GM21723 (cell line): Measurements from ENCODE around the gene OR4D9.
"Not testable (repeated sequence)": the region's sequence is repeated elsewhere in the genome, so short reads cannot be mapped to it uniquely, and the experiment has no call there.

Experiments
- ATAC-seq: cut with Tn5 transposase; IDR thresholded peaks from one replicate; pipeline ENCODE4 v1.9.1; 2021; ENCODE audit warnings: mild to moderate bottlenecking, moderate library complexity; ENCODE audit not compliant: unreplicated experiment

The OR4D9 gene

GRCh38 chr11:59510941-59511589 lies at the start of gene OR4D9:
TSS of gene OR4D9 (plus strand) at chr11:59511539. CDS start at chr11:59514913, 3,374 bp downstream.
- ATAC-seq, result no peak

GRCh38 chr11:59463190-59463641 lies 48.1 kb upstream of the OR4D9 start:
- ATAC-seq, result no peak

- ATAC-seq, result no peak
Measured at GRCh38 chr11:59473015-59473414, 38.3 kb upstream of the OR4D9 start, which contains the start of gene OR4D10. TSS of gene OR4D10 (plus strand) at chr11:59473315. CDS start at chr11:59477430, 4,115 bp downstream.

- no peak for ATAC-seq
Measured at GRCh38 chr11:59475176-59475575, 36.2 kb upstream of the OR4D9 start.

- ATAC-seq, result no peak
Measured at GRCh38 chr11:59479906-59480305, 31.4 kb upstream of the OR4D9 start.

- no peak for ATAC-seq
Measured at GRCh38 chr11:59480359-59480758, 31.0 kb upstream of the OR4D9 start.

- no peak for ATAC-seq
Measured at GRCh38 chr11:59501931-59502330, 9.4 kb upstream of the OR4D9 start.

- ATAC-seq, result no peak
Measured at GRCh38 chr11:59503276-59503675, 8.1 kb upstream of the OR4D9 start, which contains the start of gene OR4D11. TSS of gene OR4D11 (plus strand) at chr11:59503576. CDS start at chr11:59503576, 0 bp downstream.

- no peak for ATAC-seq
Measured at GRCh38 chr11:59511675-59512074, 336 bp downstream of the OR4D9 start.

- not testable (repeated sequence) for ATAC-seq
Measured at GRCh38 chr11:59520139-59520538, 8.8 kb downstream of the OR4D9 start.

- no peak for ATAC-seq
Measured at GRCh38 chr11:59520741-59521140, 9.4 kb downstream of the OR4D9 start.

GRCh38 chr11:59523541-59523940 lies 12.2 kb downstream of the OR4D9 start:
- no peak for ATAC-seq

GRCh38 chr11:59528711-59529110 lies 17.4 kb downstream of the OR4D9 start:
- no peak for ATAC-seq

GRCh38 chr11:59532620-59533019 lies 21.3 kb downstream of the OR4D9 start:
- no peak for ATAC-seq

- ATAC-seq, result no peak
Measured at GRCh38 chr11:59534676-59535075, 23.3 kb downstream of the OR4D9 start.

GRCh38 chr11:59542142-59542810 lies 30.9 kb downstream of the OR4D9 start:
- ATAC-seq, result no peak

- not testable (repeated sequence) for ATAC-seq
Measured at GRCh38 chr11:59543713-59544112, 32.4 kb downstream of the OR4D9 start.

GRCh38 chr11:59544869-59545178 lies 33.5 kb downstream of the OR4D9 start:
- ATAC-seq, result no peak

GRCh38 chr11:59545179-59546020 lies 34.1 kb downstream of the OR4D9 start:
- no peak for ATAC-seq

GRCh38 chr11:59547605-59548308 lies 36.4 kb downstream of the OR4D9 start:
- not testable (repeated sequence) for ATAC-seq

- ATAC-seq, result no peak
Measured at GRCh38 chr11:59548309-59548656, 36.9 kb downstream of the OR4D9 start.
